ENCODE measurements around the gene TLDC2.

The TLDC2 gene

GRCh38 chr20:36860339-36860738 lies 15.6 kb upstream of the TLDC2 start:
- TF ChIP-seq, protein P1, sequence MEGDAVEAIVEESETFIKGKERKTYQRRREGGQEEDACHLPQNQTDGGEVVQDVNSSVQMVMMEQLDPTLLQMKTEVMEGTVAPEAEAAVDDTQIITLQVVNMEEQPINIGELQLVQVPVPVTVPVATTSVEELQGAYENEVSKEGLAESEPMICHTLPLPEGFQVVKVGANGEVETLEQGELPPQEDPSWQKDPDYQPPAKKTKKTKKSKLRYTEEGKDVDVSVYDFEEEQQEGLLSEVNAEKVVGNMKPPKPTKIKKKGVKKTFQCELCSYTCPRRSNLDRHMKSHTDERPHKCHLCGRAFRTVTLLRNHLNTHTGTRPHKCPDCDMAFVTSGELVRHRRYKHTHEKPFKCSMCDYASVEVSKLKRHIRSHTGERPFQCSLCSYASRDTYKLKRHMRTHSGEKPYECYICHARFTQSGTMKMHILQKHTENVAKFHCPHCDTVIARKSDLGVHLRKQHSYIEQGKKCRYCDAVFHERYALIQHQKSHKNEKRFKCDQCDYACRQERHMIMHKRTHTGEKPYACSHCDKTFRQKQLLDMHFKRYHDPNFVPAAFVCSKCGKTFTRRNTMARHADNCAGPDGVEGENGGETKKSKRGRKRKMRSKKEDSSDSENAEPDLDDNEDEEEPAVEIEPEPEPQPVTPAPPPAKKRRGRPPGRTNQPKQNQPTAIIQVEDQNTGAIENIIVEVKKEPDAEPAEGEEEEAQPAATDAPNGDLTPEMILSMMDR (IDR thresholded peaks at IDR 0.05; ENCODE audit: extremely low read depth, missing control alignments): no peak
- DNase-seq (ENCODE audit: low spot score): no peak

DNA sequence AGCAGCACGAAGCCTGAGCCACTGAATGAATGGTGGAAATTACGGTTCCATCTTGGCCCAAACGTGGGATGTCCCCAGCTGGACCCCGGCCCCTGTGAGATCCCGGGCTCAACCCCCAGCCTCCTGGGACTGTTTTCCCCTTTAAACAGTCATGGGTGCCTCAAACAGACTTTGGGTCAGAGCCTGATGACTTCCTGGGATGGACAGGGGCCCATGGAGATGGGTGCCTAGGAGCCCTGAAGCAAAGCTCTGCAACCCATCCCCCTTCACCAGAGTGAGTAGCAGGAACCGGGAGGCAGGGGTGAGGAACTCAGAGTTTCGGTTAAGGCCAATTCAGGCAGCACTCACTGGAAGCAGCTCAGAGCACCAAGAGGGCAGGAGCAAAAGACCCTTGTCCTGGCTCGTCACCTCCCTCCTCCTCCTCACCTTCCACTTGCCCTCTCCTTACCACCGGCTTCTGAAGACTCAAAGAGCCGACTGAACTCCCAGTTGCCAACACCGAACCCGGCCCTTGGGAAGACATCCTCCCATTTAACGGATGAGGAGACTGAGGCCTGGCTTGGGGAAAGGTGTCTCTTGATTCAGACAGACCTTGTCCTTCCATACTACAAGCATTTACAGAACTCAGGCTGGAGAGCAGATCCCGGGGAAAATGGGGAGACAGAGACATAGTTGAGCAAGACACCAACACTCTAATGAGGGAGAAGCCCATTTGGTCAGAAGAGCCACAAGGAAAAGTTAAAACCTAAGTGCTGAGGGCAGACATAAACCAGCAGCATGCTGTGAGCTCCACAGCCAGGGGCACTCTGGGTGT lies 14.9 kb upstream of the TLDC2 start:
- TF ChIP-seq, protein P1 (IDR thresholded peaks at IDR 0.05; ENCODE audit: extremely low read depth, missing control alignments): no peak
- no peak for DNase-seq (ENCODE audit: low spot score)

- TF ChIP-seq, protein P1 (IDR thresholded peaks at IDR 0.05; ENCODE audit: extremely low read depth, missing control alignments): no peak
- DNase-seq (ENCODE audit: low spot score): no peak
Observed at GRCh38 chr20:36861625-36861874, 14.4 kb upstream of the TLDC2 start.

DNA sequence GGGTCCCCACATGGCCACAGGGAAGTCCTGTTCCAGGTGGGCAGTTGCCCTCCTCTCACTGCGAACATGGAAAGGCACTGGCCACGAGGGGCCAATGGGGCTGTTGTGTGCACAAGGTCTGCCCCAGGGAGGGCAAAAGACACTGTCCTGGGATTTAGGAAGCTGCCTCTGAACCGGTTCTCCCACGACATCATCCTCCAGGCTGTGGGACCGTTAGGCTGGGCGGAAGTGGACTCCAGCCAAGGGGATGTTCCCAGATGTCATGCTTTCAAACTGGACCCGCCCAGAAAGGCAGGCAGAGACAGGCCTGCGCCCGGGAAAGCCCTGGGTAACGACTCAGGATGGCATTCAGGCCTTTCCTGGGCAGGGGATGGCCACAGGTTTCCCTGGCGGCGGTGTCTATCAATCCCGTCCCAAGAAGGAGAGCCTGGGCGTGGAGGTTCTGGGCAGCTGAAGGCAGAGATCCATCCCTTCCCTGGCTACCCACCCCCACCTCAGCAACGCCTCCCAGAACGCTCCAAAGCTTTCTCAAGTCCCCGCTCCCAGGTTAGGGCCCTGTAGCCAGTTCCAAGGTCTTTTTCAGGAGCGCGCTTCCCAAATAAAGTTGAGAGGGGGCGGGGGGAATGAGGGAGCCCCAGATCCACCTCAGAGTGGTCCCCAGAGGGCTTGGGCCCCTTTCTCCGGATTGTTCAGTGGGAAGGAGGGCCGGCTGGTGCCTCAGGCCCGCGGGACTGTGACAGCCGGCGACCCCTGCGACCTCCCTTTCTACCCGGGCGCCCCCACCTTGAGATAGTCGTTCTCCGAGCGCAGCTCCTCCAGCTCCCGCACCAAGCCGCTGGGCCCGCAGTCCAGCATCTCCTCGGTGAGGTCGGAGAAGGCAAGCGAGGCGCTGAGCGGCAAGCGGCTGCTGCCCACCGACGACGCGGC lies 13.8 kb upstream of the TLDC2 start:
- TF ChIP-seq, protein P1 (IDR thresholded peaks at IDR 0.05; ENCODE audit: extremely low read depth, missing control alignments): no peak
- DNase-seq (ENCODE audit: low spot score): no peak

DNA sequence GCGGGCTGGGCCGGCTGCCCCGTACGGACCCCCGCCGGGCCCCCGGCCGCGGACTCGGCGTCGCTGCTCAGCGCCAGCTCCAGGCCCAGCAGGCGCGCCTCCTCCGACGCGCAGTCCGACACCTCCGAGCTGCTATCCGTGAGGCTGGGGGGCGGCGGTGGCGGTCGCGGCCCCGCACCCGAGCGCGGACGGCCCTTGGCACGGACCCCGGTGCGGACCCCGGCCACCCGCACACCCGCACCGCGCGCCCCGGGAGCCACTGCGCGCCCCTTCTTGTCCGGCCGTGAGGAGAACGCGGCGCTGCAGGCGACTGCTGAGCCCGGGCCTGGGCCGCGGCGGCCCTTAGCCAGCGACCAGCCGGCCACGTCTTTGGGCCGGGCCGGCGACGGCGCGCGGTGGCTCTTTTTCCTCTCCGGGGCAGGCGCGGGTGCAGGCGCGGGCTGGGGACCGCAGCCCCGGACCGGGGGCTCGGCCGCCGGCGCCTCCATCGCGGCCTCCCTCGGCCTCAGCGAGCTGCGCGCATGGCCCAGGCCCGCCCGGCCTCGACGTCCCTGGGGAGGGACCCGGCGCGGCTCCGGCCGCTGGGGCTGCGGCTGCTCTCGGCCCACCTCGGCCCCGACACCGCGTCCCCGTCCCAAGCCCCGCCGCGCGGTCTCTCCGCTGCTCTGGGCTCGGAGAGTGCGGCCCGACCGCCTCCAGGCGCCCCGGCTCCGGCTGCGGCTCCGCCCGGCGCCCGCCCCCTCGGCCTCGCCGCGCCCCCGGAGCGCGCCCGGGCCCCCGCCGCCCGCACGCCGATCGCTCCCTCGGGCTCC lies 12.9 kb upstream of the TLDC2 start:
- no peak for DNase-seq (ENCODE audit: low spot score)

GRCh38 chr20:36865076-36865860 lies 10.7 kb upstream of the TLDC2 start:
- TF ChIP-seq, protein P1 (IDR thresholded peaks at IDR 0.05; ENCODE audit: extremely low read depth, missing control alignments): no peak
- DNase-seq (ENCODE audit: low spot score): no peak

More for the DNA sequence above, 12.9 kb upstream of the TLDC2 start:
- TF ChIP-seq, protein P1 (IDR thresholded peaks at IDR 0.05; ENCODE audit: extremely low read depth, missing control alignments): no peak
